GM12874 (cell line): ENCODE measurements around the gene PPME1.

ENCODE experiments used
- CTCF ChIP-seq: IDR thresholded peaks from 2 replicates; pipeline ENCODE4 v1.5.1; 2011; ENCODE audit warnings: low read depth, mild to moderate bottlenecking, control low read depth, low read length, moderate library complexity; ENCODE audit not compliant: insufficient read depth

Gene PPME1

DNA sequence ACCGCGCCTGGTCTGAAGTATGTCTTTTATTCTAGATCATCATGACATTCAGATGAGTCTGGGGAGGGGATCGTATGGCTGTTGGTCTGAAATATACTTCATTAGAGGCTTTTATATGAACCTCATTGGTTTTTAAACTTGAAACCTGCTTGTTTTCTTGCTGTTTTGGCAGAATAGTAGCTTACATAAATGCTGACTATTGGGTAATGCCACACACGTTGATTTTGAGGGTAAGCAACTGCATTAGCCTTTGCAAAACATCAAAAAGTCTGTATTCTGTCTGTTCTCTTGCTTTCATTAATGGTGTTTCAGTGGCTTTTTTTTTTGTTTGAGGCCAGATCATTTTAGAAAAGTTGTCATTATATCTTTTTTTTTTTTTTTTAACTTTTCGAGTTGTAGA is 14.2 kb downstream of the PPME1 start:
- no peak for TF ChIP-seq CTCF

DNA sequence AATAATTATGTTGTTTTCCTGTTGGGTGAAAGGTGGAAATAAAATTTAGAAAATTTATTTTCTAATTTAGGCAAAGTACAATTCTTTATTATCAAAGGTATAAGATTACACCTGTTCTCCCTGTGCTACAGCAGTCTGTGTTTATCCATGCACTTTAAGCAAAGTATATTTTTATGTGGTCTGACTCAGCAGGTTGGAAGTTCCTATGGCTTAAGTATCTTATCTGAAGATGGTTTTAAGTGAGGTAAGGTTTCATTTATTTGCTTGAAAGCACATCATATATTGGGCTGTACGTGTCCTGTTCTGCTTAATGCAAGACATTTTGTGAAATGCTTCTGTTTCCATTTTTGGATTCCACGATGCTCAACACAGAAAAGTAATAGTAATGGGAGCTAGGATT is 14.6 kb downstream of the PPME1 start:
- no peak for TF ChIP-seq CTCF

GRCh38 chr11:74195828-74196227 is 24.7 kb downstream of the PPME1 start:
- TF ChIP-seq CTCF, result no peak

DNA sequence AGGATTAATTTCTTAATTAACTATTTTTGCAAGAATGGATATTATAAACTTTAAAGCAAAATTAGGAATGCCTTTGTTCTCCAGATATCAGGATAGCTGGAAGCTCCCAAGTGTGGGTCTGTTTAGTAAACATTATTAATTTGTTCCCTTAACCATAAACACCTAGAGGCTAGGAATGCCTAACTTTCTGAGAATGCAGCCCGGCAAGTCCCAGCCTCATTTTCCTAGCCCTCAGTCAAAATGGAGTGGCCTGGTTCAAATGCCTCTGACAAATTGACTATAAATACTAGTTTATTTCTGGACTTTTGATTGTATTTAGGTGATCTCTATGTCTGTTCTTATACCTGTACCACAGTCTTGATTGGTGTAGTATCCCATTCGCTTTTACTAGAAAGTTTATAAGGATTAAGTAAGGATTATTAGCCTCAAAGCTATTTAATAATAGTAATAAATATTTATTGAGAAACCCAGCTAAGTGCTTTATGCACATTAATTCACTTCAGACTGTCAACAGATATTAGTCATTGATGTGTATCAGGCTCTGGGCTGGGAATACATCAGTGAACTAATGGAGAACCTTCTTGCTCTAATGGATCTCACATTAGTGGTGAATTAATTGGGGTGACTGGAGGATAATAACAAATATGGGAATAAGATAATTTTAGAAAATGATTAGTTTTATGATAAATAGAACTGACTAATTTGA is 25.8 kb downstream of the PPME1 start:
- TF ChIP-seq CTCF, result no peak

GRCh38 chr11:74203966-74204365 is 32.9 kb downstream of the PPME1 start:
- TF ChIP-seq CTCF, result no peak

GRCh38 chr11:74204701-74205100 is 33.6 kb downstream of the PPME1 start:
- no peak for TF ChIP-seq CTCF

GRCh38 chr11:74205181-74205580 is 34.1 kb downstream of the PPME1 start:
- no peak for TF ChIP-seq CTCF

GRCh38 chr11:74206746-74207145 is 35.7 kb downstream of the PPME1 start:
- no peak for TF ChIP-seq CTCF
